Measurements from ENCODE around the gene DCTN5. TPM values are rescaled to one million over a fixed set of nuclear protein-coding genes. Genes with fewer than 3 reads are reported as not detected.

Gene DCTN5
- 27.6 and 30.4 TPM in 2 replicates for total RNA-seq

DNA sequence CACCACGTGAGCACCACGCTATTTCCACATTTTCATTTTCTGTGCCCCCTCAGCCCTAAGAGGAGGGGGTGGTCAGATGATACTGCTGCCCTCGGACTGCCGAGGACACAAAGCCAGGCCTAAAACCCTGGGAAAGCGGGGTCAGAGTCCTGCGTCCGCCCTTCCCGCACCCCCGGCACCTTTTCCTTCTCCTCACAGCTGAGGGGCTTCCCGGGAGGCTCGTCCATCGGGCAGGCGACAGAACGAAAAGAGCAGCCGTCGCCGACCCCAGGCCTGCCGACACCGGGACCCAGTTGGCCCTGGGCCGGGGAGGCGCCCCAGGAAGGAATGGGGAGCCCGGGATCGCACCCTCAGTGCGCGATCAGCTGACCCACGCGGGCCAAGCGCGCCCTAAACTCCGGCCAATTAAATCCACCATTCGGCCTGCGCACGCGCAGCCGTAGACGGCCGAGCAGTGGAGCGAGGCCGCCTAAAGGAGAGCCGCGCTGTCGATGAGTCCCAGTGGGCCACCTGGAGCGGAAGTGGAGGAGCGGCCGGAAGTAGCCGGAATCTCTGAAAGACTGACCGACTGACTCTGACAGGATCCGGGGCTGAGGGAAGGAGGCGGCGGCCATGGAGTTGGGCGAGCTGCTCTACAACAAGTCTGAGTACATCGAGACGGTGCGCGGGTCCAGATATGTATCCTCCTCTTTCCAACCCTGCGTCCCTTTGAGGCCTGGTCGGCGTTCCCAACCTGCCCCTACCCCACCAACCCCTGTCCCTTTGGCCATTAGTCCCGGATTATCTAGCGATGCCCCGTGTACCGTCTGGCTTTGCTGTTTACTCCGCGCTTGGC lies at the start of gene DCTN5, which contains the start of gene PALB2:
DCTN5 (plus strand) TSS at position 536 of the 835 bp plus-strand sequence; CDS start at position 613, 77 bp downstream.
PALB2 (minus strand) TSS at position 380 of the 835 bp plus-strand sequence; CDS start at position 227, 153 bp downstream.

DNA sequence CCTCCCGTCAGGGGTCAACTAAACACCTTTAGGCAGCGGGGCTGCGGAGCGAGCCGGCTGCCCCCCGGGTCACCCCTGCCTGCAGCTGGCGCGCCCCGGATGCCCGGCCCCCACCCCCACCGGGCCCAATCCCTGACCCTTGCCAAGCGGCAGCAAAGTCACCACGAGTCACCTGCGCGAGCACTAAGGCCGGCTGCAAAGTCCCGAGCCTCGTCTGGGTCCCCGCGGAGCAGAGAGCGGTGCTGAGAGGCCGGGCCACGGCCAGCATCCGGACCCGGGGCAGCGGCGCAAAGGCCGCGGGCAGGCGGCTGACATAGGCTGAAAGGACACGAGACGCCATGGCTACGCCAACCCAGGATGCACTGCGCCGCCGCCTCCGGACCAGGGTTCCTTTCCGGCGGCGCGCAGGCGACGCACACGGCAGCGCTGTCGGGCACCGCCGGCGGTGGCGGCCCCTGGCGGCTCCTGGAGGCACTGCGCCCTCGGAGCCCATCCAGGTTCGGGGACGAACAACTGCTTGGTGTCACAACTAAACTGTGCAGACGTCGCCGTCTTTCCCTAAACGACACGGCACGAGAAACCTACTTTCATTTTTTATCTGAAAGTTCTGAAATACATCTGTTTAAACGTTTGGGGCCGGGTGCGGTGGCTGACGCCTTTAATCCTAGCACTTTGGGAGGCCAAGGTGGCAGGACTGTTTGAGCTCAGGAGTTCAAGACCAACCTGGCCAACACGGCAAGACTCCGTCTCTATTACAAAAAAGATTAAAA lies 45.1 kb upstream of the DCTN5 start, which contains the start of gene NDUFAB1:
NDUFAB1 (minus strand) TSS at position 366 of the 770 bp plus-strand sequence; CDS start at position 340, 26 bp downstream.

DNA sequence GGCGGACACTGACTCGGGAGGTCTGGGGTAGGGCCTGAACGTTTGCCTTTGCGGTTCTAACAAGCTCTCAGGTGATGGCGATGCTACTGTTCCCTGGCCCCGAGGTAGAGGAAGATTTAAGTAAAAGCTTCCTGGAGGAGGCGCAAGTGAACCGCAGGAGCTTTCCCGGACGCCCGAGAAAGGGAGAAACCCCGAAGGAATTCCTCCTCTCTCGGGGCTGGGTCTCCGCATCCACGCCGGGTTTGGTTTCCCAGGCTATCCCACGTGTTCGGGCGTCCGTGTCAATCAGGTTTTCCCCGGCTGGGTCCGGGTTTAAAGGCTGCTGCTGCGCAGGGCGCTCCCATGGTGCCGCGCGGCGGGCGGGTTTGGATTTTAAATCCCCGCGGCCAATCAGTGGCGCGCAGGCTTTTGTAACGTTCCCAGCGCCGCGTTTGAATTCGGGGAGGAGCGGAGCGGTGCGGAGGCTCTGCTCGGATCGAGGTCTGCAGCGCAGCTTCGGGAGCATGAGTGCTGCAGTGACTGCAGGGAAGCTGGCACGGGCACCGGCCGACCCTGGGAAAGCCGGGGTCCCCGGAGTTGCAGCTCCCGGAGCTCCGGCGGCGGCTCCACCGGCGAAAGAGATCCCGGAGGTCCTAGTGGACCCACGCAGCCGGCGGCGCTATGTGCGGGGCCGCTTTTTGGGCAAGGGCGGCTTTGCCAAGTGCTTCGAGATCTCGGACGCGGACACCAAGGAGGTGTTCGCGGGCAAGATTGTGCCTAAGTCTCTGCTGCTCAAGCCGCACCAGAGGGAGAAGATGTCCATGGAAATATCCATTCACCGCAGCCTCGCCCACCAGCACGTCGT lies 37.4 kb downstream of the DCTN5 start, which contains the start of gene PLK1:
PLK1 (plus strand) TSS at position 460 of the 844 bp plus-strand sequence; CDS start at position 504, 44 bp downstream.

DNA sequence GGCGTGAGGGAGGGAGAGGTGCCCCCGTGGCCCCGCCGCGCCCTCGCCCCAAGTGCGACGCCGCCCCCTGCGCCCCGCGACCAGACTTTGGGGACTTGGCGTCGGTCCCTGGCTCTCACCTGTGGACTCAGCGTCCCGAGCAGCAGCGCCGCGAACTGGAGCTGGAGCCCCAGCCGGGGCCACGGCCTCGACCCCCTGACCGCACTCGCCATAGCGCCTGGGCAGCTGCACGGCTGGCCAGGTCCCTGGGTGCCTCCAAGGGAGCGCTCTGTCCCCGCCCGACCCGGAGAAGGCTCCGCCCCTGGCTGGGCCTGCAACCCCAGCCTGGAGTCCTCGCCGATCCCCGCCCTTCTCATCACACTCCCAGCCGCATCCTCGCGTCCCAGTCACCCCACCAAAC lies 71.7 kb downstream of the DCTN5 start, which contains the start of gene ERN2:
ERN2 (minus strand) TSS at position 247 of the 400 bp plus-strand sequence; CDS start at position 212, 35 bp downstream.

Other genes starting within 250 kb of the DCTN5 start
- 14.6 and 15.5 TPM in 2 replicates for gene COG7, start 188.3 kb upstream of the DCTN5 start, total RNA-seq
- 9.8 and 10.9 TPM in 2 replicates for gene GGA2, start 131.0 kb upstream of the DCTN5 start, total RNA-seq
- 20.2 and 24.7 TPM in 2 replicates for gene EARS2, start 84.1 kb upstream of the DCTN5 start, total RNA-seq
- gene UBFD1, start 83.7 kb upstream of the DCTN5 start, total RNA-seq, result 93.5 and 101 TPM in 2 replicates
- gene NDUFAB1, start 45.1 kb upstream of the DCTN5 start, total RNA-seq, result 186 and 214 TPM in 2 replicates
- gene PALB2, start 156 bp upstream of the DCTN5 start, total RNA-seq, result 5.9 and 6.6 TPM in 2 replicates
- 119 and 123 TPM in 2 replicates for gene PLK1, start 37.4 kb downstream of the DCTN5 start, total RNA-seq
- gene ERN2, start 71.8 kb downstream of the DCTN5 start, total RNA-seq, result 0.45 TPM in 1 of 2 replicates, not detected in the other
- gene CHP2, start 113.6 kb downstream of the DCTN5 start, total RNA-seq, result not detected in 2 replicates
- not detected in 2 replicates for gene PRKCB, start 194.5 kb downstream of the DCTN5 start, total RNA-seq